A549 (cell line): ENCODE measurements around the gene MORN1. TPM values are rescaled to one million over a fixed set of nuclear protein-coding genes. Genes with fewer than 3 reads are reported as not detected.

Experiments
- ATAC-seq, 2 experiments: fragments of 200-7000 bp in 1 of 2; fragments of >200 bp in 1 of 2; cut with Nextera tagmentation in 1 of 2; cut with Tn5 transposase in 1 of 2; 3 replicates each; pipeline versions ENCODE4 v1.8.0 to v1.9.1; 2018 to 2020; ENCODE audit warnings: mild to moderate bottlenecking in 1 of 2, moderate library complexity in 1 of 2
- CTCF ChIA-PET: fragments of 300-600 bp; sonication (Branson Sonifier 250); formaldehyde crosslinking; extraction: SDS; loops from one replicate; lab custom pipeline; 2021; ENCODE audit warnings: antibody characterized with exemption, inconsistent platforms; lab: Yijun Ruan, JAX
- POLR2A ChIA-PET: fragments of 350-600 bp; formaldehyde crosslinking; extraction: SDS; loops from one replicate; lab custom pipeline; 2021; ENCODE audit warnings: antibody characterized with exemption, inconsistent platforms; lab: Yijun Ruan, JAX
- DNase-seq, 2 experiments: peaks; one replicate each; pipeline versions ENCODE4 v3.0.0 to v3.0.0-alpha.2; 2011 to 2016; ENCODE audit warnings: low read depth in 1 of 2, low spot score in 1 of 2
- FAIRE-seq: peaks from 2 replicates; lab custom pipeline; 2011; peaks lifted over from hg19 to GRCh38; lab: Jason Lieb, UNC
- H3K27ac ChIP-seq, 2 experiments: fragments of >200 bp; sonication (Bioruptor Twin); formaldehyde crosslinking; 3 replicates each; pipeline ENCODE4 v1.5.1; 2016 to 2017
- H3K4me1 ChIP-seq: fragments of >200 bp; sonication (Bioruptor Twin); formaldehyde crosslinking; 3 replicates; pipeline ENCODE4 v1.6.1; 2016
- H3K4me2 ChIP-seq: fragments of >200 bp; sonication (Bioruptor Twin); formaldehyde crosslinking; 3 replicates; pipeline ENCODE4 v1.6.1; 2016
- H3K4me3 ChIP-seq: fragments of >200 bp; sonication (Bioruptor Twin); formaldehyde crosslinking; 3 replicates; pipeline ENCODE4 v1.5.1; 2016
- H3K9me3 ChIP-seq: fragments of >200 bp; sonication (Bioruptor Twin); formaldehyde crosslinking; 3 replicates; pipeline ENCODE4 v1.6.1; 2016
- BHLHE40 ChIP-seq: IDR thresholded peaks from 2 replicates; pipeline ENCODE4 v1.6.1; 2012; ENCODE audit warnings: low read depth, low read length, inconsistent platforms
- CEBPB ChIP-seq, 2 experiments: fragments of >200 bp in 1 of 2; sonication (Bioruptor Twin) in 1 of 2; formaldehyde crosslinking in 1 of 2; IDR thresholded peaks; 2 replicates each; pipeline ENCODE4 v1.6.1; 2012 to 2016
- CHD2 ChIP-seq: fragments of 150-350 bp; IDR thresholded peaks from 2 replicates; pipeline ENCODE4 v1.6.1; 2014; ENCODE audit warnings: low read length; ENCODE audit not compliant: partially characterized antibody
- CHD4 ChIP-seq: fragments of 200-600 bp; sonication (generic); IDR thresholded peaks from 2 replicates; pipeline ENCODE4 v1.6.1; 2016; ENCODE audit warnings: antibody characterized with exemption, mild to moderate bottlenecking, borderline replicate concordance
- EHF ChIP-seq: fragments of 250-450 bp; sonication (Bioruptor Pico); IDR thresholded peaks from 2 replicates; pipeline ENCODE4 v1.5.0; 2020; ENCODE audit warnings: mild to moderate bottlenecking
- EHMT2 ChIP-seq: fragments of 200-600 bp; sonication (generic); IDR thresholded peaks from 2 replicates; pipeline ENCODE4 v1.6.1; 2016; ENCODE audit warnings: antibody characterized with exemption, low read depth, mild to moderate bottlenecking, moderate library complexity
- EP300 ChIP-seq, 2 experiments: fragments of >200 bp; sonication (Bioruptor Twin); formaldehyde crosslinking; IDR thresholded peaks; 2 replicates in 1 of 2; 3 replicates in 1 of 2; pipeline ENCODE4 v1.6.1; 2016 to 2017
- HEYL ChIP-seq: fragments of 250-450 bp; sonication (Bioruptor Pico); IDR thresholded peaks from 2 replicates; pipeline ENCODE4 v1.8.0; 2021; ENCODE audit warnings: mild to moderate bottlenecking, moderate library complexity
- HOXB5 ChIP-seq: fragments of 250-450 bp; sonication (Bioruptor Pico); IDR thresholded peaks from 2 replicates; pipeline ENCODE4 v1.5.0; 2020; ENCODE audit warnings: mild to moderate bottlenecking, moderate library complexity
- KDM5A ChIP-seq: fragments of 200-600 bp; sonication (generic); IDR thresholded peaks from 2 replicates; pipeline ENCODE4 v1.6.1; 2016; ENCODE audit warnings: antibody characterized with exemption, mild to moderate bottlenecking
- MAFK ChIP-seq: fragments of 450-650 bp; IDR thresholded peaks from 2 replicates; pipeline ENCODE4 v1.6.1; 2014; ENCODE audit not compliant: partially characterized antibody
- RNF2 ChIP-seq: fragments of 200-600 bp; sonication (generic); IDR thresholded peaks from 2 replicates; pipeline ENCODE4 v1.6.1; 2016; ENCODE audit warnings: low read depth, mild to moderate bottlenecking, antibody characterized with exemption, moderate library complexity, borderline replicate concordance
- SREBF2 ChIP-seq: fragments of 450-650 bp; IDR thresholded peaks from 2 replicates; pipeline ENCODE4 v1.6.1; 2014; ENCODE audit warnings: mild to moderate bottlenecking, moderate library complexity
- TFCP2L1 ChIP-seq: fragments of 250-450 bp; sonication (Bioruptor Pico); IDR thresholded peaks from 2 replicates; pipeline ENCODE4 v1.5.0; 2021; ENCODE audit warnings: mild to moderate bottlenecking
- ZFP36 ChIP-seq: fragments of 450-650 bp; IDR thresholded peaks from 2 replicates; pipeline ENCODE4 v1.6.1; 2014; ENCODE audit warnings: borderline replicate concordance; ENCODE audit not compliant: partially characterized antibody
- ZSCAN20 ChIP-seq: fragments of 250-450 bp; sonication (Bioruptor Pico); IDR thresholded peaks from 2 replicates; pipeline ENCODE4 v1.8.0; 2022; ENCODE audit warnings: mild to moderate bottlenecking, moderate library complexity
- WGBS: methylation state at CpG from one replicate; pipeline ENCODE4 v1.1.6; 2017; ENCODE audit errors: missing lambda C conversion rate; 5-methylcytosine and 5-hydroxymethylcytosine counted together
- polyA plus RNA-seq, 4 experiments: library from polyadenylated mRNA; depleted of rRNA in 3 of 4; stranded (reverse); fragments of >200 nt; fragmentation: RNase III in 1 of 4; extraction: RNeasy Plus Mini Kit Qiagen cat#74134 plus additional on column Dnase treatment in 1 of 4; gene quantifications; 2 replicates in 3 of 4; 3 replicates in 1 of 4; pipeline ENCODE4 v1.2.3, GENCODE V29; 2011 to 2017
- TF ChIP-seq, protein P1 (sequence below): IDR thresholded peaks from 2 replicates; pipeline ENCODE4 v1.6.1; 2012
- TF ChIP-seq, protein P2 (sequence below): IDR thresholded peaks from 2 replicates; pipeline ENCODE4 v1.6.1; 2012; ENCODE audit warnings: low read depth, borderline replicate concordance
- TF ChIP-seq, protein P3 (sequence below): fragments of >200 bp; sonication (Bioruptor Twin); formaldehyde crosslinking; IDR thresholded peaks from 2 replicates; pipeline ENCODE4 v1.6.1; 2016
- TF ChIP-seq, protein P4 (sequence below): fragments of >200 bp; sonication (Bioruptor Twin); formaldehyde crosslinking; IDR thresholded peaks from 3 replicates; pipeline ENCODE4 v1.5.1; 2016
- TF ChIP-seq, protein P5 (sequence below): fragments of 250-450 bp; sonication (Bioruptor Pico); IDR thresholded peaks from 2 replicates; pipeline ENCODE4 v1.5.0; 2021; ENCODE audit warnings: mild to moderate bottlenecking, moderate library complexity, borderline replicate concordance

MORN1 gene
- polyA plus RNA-seq, 2 of the 4 experiments (the other 2 are of a cell fraction): 6.9 to 8.9 TPM

DNA sequence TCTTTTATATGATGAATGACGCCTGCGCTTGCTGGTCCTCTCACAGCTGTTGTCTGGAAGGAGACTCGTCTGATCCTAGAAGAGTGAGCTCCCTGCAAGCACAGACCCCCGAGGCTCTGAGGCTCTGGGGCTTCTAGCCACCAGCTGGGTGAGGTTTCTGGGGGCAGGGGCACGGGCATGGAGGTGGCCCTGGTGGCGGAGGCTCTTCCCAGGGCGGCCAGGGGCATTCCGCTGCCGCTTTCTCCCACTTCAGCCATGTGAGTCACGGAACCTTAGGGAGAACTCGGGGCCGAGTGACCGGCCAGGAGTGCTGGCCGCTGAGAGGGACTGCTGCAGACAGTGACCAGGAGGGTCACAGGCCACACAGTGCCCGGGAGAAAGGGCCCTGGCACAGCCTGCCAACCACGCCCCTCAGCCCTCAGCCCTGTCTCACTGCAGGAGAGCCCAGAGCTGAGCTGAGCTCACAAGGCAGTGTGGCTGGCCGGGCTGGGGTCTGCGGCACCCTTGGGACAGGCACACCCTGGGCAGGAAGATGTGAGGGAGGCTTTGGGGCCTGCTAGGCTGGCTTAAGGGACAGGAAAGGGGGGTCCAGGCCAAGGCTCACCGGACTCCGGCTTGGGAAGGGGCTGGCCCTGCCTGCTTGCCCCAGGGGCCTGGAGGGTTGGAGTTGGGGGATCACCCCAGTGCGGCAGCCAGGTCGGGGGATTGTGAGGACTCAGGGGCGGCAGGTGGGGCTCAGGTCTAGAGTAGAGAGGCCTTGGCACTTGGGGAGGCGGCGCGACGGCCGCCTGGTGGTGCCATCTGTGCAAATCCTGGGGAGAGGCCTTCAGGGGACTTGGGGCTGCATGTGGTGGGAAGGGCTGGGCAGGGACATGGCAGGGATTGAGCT lies 35.7 kb downstream of the MORN1 start:
- DNase-seq: no peak
- ChIA-PET CTCF (interaction anchor here (1.1 to 1.6 kb wide), 3 partner anchors 12 to 26 kb away, joined by 3 to 5 read pairs (median 3); no protein-coding TSS in a partner anchor), POLR2A (no interaction called here)
- no peak overlapping the region for H3K27ac ChIP-seq
- H3K9me3 ChIP-seq: no peaks in the 10 kb centered on the region
- FAIRE-seq: no peak
- no peak overlapping the region for H3K4me3 ChIP-seq
- ATAC-seq: no peak
- no peak overlapping the region for H3K4me2 ChIP-seq
- WGBS: 86% methylated on average over 8 of the region's 28 CpGs
- H3K4me1 ChIP-seq: no peaks in the 10 kb centered on the region
- TF ChIP-seq EP300 (IDR thresholded peaks at IDR 0.05) (no peak), CHD2 (no peak), BHLHE40 (no peak), ZFP36 (no peak)
- TF ChIP-seq, protein P1, sequence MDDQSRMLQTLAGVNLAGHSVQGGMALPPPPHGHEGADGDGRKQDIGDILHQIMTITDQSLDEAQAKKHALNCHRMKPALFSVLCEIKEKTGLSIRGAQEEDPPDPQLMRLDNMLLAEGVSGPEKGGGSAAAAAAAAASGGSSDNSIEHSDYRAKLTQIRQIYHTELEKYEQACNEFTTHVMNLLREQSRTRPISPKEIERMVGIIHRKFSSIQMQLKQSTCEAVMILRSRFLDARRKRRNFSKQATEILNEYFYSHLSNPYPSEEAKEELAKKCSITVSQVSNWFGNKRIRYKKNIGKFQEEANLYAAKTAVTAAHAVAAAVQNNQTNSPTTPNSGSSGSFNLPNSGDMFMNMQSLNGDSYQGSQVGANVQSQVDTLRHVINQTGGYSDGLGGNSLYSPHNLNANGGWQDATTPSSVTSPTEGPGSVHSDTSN: no peak
- TF ChIP-seq, all 56 proteins: peak for 0

DNA sequence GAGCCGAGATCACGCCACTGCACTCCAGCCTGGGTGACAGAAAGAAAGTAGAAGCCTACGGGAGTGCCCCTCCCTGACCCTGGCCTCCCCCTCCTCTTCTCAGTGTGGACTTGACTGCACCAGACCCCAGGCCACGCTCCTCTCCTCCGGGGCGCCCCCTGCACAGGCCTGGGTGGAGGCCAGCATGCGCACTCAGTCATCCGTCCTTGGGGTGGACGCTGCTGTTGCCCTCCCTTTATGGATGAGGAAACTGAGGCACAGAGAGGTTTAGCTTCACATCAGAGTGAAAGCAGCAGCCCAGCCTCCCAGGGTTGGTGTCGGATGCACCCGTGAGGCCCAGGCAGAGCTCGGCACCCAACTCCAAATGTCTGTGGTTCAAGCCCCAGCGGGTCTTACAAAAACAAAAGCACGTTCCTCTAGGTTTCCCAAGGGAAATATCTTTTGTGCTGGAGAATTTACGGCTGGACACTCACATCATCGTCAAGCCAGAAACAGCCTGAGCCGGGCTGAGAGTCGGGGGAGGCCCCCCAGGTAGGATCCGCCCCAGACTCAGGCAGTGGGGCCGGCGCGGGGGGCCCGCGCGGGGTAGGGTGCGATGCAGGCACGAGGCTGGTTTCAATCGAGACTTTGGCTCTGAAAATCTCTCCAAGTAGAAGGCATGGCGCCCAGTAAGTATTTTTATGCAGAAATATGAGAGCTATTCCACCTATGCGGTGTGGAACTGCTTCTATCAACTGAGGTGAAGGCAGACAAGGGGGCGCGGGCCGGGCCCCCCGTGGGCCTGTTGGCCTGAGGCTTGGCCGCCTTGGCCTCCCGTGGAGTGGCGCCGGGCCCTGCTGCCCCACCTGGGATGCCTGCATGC lies 36.6 kb downstream of the MORN1 start:
- Histone ChIP-seq H3K4me2 (no peak overlapping the region), H3K4me1 (no peaks in the 10 kb centered on the region), H3K27ac (no peak overlapping the region), H3K4me3 (no peak overlapping the region), H3K9me3 (no peaks in the 10 kb centered on the region)
- FAIRE-seq (no peak), ATAC-seq (no peak), DNase-seq (no peak)
- ChIA-PET POLR2A (no interaction called here), CTCF (interaction anchor here (1.6 kb wide), 1 partner anchor 15 kb away, joined by 3 read pairs; no protein-coding TSS in a partner anchor)
- TF ChIP-seq ZFP36: no peak
- no peak for TF ChIP-seq RNF2
- no peak for TF ChIP-seq EHF (CRISPR knock-in tag)
- 81% methylated on average over 30 of the region's 38 CpGs for WGBS

DNA sequence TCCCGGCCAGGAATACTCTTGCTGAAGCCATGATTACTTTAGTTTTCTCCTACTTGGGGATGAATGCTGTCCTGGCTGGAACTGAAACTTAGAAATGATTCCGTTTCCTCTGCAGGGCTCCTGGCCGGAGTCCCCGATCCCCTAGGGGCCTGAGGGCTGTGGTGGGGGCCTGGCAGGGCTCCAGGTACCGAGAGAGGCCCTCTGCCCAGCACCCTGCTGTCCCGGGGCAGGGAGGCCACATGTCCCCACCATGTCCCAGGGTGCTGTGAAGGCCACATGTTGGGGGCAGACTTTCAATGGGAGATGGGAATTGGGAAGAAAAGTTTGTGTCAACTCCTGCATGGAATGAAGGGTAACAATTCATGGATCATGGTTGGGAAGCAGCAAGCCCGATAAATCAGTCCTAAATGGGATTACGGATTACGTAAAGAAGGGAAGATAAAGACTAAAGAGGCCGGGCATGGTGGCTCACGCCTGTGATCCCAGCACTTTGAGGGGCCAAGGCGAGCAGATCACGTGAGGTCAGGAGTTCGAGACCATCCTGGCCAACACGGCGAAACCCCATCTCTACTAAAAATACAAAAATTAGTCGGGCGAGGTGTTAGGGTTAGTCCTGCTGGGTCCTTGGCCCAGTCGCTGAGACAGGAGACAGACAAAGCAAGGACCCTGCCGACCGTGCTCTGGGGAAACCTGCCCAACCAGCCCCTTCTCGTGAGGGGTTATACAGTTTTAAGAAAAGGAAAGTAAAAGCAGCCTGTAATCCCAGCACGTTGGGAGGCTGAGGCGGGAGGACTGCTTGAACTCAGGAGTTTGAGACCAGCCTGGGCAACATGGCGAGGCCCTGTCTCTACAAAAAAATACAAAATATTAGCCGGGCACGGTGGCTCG lies 37.6 kb downstream of the MORN1 start:
- H3K4me3 ChIP-seq: no peak overlapping the region
- no peak for FAIRE-seq
- H3K9me3 ChIP-seq: no peaks in the 10 kb centered on the region
- ChIA-PET POLR2A (no interaction called here), CTCF (interaction anchor here (1.1 kb wide), 1 partner anchor 28 kb away, joined by 4 read pairs; no protein-coding TSS in a partner anchor)
- H3K27ac ChIP-seq: no peak overlapping the region
- WGBS: 81% methylated on average over 26 of the region's 28 CpGs
- no peak for ATAC-seq
- no peak for DNase-seq
- no peak overlapping the region for H3K4me2 ChIP-seq
- no peaks in the 10 kb centered on the region for H3K4me1 ChIP-seq
- TF ChIP-seq CHD2 (no peak), SREBF2 (no peak), MAFK (no peak), HOXB5 (CRISPR knock-in tag) (no peak), CEBPB (IDR thresholded peaks at IDR 0.05) (no peak), TFCP2L1 (CRISPR knock-in tag) (no peak), HEYL (CRISPR knock-in tag) (no peak), CHD4 (no peak), EHF (CRISPR knock-in tag) (no peak), EHMT2 (no peak), KDM5A (no peak), ZSCAN20 (no peak)
- TF ChIP-seq, protein P2, sequence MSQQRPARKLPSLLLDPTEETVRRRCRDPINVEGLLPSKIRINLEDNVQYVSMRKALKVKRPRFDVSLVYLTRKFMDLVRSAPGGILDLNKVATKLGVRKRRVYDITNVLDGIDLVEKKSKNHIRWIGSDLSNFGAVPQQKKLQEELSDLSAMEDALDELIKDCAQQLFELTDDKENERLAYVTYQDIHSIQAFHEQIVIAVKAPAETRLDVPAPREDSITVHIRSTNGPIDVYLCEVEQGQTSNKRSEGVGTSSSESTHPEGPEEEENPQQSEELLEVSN: no peak
- TF ChIP-seq, protein P3, sequence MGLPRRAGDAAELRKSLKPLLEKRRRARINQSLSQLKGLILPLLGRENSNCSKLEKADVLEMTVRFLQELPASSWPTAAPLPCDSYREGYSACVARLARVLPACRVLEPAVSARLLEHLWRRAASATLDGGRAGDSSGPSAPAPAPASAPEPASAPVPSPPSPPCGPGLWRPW: no peak
- TF ChIP-seq, protein P4, sequence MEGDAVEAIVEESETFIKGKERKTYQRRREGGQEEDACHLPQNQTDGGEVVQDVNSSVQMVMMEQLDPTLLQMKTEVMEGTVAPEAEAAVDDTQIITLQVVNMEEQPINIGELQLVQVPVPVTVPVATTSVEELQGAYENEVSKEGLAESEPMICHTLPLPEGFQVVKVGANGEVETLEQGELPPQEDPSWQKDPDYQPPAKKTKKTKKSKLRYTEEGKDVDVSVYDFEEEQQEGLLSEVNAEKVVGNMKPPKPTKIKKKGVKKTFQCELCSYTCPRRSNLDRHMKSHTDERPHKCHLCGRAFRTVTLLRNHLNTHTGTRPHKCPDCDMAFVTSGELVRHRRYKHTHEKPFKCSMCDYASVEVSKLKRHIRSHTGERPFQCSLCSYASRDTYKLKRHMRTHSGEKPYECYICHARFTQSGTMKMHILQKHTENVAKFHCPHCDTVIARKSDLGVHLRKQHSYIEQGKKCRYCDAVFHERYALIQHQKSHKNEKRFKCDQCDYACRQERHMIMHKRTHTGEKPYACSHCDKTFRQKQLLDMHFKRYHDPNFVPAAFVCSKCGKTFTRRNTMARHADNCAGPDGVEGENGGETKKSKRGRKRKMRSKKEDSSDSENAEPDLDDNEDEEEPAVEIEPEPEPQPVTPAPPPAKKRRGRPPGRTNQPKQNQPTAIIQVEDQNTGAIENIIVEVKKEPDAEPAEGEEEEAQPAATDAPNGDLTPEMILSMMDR: no peak
- TF ChIP-seq, protein P5, sequence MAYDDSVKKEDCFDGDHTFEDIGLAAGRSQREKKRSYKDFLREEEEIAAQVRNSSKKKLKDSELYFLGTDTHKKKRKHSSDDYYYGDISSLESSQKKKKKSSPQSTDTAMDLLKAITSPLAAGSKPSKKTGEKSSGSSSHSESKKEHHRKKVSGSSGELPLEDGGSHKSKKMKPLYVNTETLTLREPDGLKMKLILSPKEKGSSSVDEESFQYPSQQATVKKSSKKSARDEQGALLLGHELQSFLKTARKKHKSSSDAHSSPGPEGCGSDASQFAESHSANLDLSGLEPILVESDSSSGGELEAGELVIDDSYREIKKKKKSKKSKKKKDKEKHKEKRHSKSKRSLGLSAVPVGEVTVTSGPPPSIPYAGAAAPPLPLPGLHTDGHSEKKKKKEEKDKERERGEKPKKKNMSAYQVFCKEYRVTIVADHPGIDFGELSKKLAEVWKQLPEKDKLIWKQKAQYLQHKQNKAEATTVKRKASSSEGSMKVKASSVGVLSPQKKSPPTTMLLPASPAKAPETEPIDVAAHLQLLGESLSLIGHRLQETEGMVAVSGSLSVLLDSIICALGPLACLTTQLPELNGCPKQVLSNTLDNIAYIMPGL (CRISPR knock-in tag): no peak
